ENCODE results near the gene HSD11B1.

DNA sequence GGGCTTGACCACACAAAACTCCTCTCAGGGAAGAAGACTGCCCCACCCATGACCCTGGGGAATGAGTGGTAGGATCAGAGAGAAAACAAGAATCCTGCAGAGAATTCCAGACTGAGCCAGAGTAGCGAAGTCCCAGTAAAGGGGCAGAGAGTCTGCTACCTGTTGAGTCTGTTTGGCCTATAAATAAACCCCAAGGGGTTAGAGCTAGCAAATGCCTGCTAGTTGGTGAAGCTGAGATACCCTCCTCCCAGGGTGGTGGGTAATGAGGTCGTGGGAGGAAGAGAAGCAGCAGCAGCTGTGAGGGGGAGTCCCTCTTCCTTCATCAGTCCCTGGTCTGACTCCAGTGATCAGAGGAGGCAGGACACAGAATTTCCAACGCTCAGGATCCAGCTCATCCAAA lies 53.8 kb downstream of the HSD11B1 start:
- no peak for TF ChIP-seq CTCF (IDR thresholded peaks at IDR 0.05; ENCODE audit: extremely low read depth in 1 of 2, insufficient read depth in 1 of 2, low read depth in 1 of 2, low read length in 2 of 2)
- no peak for TF ChIP-seq POLR2A (IDR thresholded peaks at IDR 0.05; ENCODE audit: low read depth, low read length)
- TF ChIP-seq EZH2 (IDR thresholded peaks at IDR 0.05; ENCODE audit: borderline replicate concordance, low read depth, low read length, severe bottlenecking), result no peak
- no peak for TF ChIP-seq POLR2AphosphoS5 (IDR thresholded peaks at IDR 0.05; ENCODE audit: insufficient read depth, low read depth, low read length)

All from endothelial cell of umbilical vein (primary cell).